OCI-LY1 (cell line): ENCODE results near the gene C6.

Experiments
- H2AFZ ChIP-seq: fragments of 200-600 bp; sonication (generic), shearing (Covaris generic); 2 replicates; pipeline ENCODE4 v1.6.0; 2014; ENCODE audit warnings: antibody characterized with exemption, mild to moderate bottlenecking, low read length
- H3F3A ChIP-seq: fragments of 200-600 bp; sonication (generic), shearing (Covaris generic); 2 replicates; pipeline ENCODE4 v1.6.0; 2014; ENCODE audit warnings: mild to moderate bottlenecking, antibody characterized with exemption, low read length, moderate library complexity; ENCODE audit not compliant: insufficient read depth
- H3K27ac ChIP-seq: fragments of 200-600 bp; sonication (generic); 2 replicates; pipeline ENCODE4 v1.5.1; 2014; ENCODE audit warnings: low read length, mixed run types, mild to moderate bottlenecking, low read depth; ENCODE audit not compliant: poor library complexity, severe bottlenecking
- H3K27me3 ChIP-seq: fragments of 200-600 bp; sonication (generic); 2 replicates; pipeline ENCODE4 v1.6.0; 2014; ENCODE audit warnings: antibody characterized with exemption, mild to moderate bottlenecking, low read length, moderate library complexity; ENCODE audit not compliant: insufficient read depth
- H3K36me3 ChIP-seq: fragments of 200-600 bp; sonication (generic); 2 replicates; pipeline ENCODE4 v1.6.1; 2014; ENCODE audit warnings: mild to moderate bottlenecking, antibody characterized with exemption, low read length, moderate library complexity, mixed read lengths; ENCODE audit not compliant: insufficient read depth
- H3K4me1 ChIP-seq: fragments of 200-600 bp; sonication (generic); 2 replicates; pipeline ENCODE4 v1.5.1; 2014; ENCODE audit warnings: mild to moderate bottlenecking, low read length, moderate library complexity; ENCODE audit not compliant: insufficient read depth, severe bottlenecking
- H3K4me2 ChIP-seq: fragments of 200-600 bp; sonication (generic), shearing (Covaris generic); 2 replicates; pipeline ENCODE4 v1.6.1; 2014; ENCODE audit warnings: low read length
- H3K4me3 ChIP-seq: fragments of 200-600 bp; sonication (generic); 2 replicates; pipeline ENCODE4 v1.5.1; 2014; ENCODE audit warnings: low read length, low read depth, mild to moderate bottlenecking, mixed read lengths; ENCODE audit not compliant: poor library complexity, severe bottlenecking
- H3K79me2 ChIP-seq: fragments of 200-600 bp; shearing (Covaris generic); 2 replicates; pipeline ENCODE4 v1.6.1; 2016; ENCODE audit warnings: mixed run types, low read length, mixed read lengths; ENCODE audit not compliant: insufficient read depth
- H3K9ac ChIP-seq: fragments of 200-600 bp; sonication (generic), shearing (Covaris generic); 2 replicates; pipeline ENCODE4 v1.6.1; 2014; ENCODE audit warnings: mild to moderate bottlenecking, low read length, mixed read lengths
- H3K9me2 ChIP-seq: fragments of 200-600 bp; sonication (generic), shearing (Covaris generic); 2 replicates; pipeline ENCODE4 v1.6.1; 2014; ENCODE audit warnings: low read depth, mild to moderate bottlenecking, low read length, mixed read lengths
- H3K9me3 ChIP-seq: fragments of 200-600 bp; shearing (Covaris generic); 2 replicates; pipeline ENCODE4 v1.6.1; 2014; ENCODE audit warnings: low read length, mixed read lengths
- H4K20me1 ChIP-seq: fragments of 200-600 bp; sonication (generic), shearing (Covaris generic); 2 replicates; pipeline ENCODE4 v1.6.0; 2016; ENCODE audit warnings: mild to moderate bottlenecking, low read length; ENCODE audit not compliant: insufficient read depth
- CTCF ChIP-seq: fragments of 200-600 bp; sonication (generic), shearing (Covaris generic); IDR thresholded peaks from 2 replicates; pipeline ENCODE4 v1.5.1; 2017; ENCODE audit warnings: mild to moderate bottlenecking, antibody characterized with exemption, low read length, moderate library complexity, mixed read lengths
- EZH2 ChIP-seq: fragments of 200-600 bp; sonication (generic), shearing (Covaris generic); IDR thresholded peaks from 2 replicates; pipeline ENCODE4 v1.8.0; 2017; ENCODE audit warnings: borderline replicate concordance, mixed run types, mild to moderate bottlenecking, antibody characterized with exemption, low read length, moderate library complexity, mixed read lengths

Gene C6

DNA sequence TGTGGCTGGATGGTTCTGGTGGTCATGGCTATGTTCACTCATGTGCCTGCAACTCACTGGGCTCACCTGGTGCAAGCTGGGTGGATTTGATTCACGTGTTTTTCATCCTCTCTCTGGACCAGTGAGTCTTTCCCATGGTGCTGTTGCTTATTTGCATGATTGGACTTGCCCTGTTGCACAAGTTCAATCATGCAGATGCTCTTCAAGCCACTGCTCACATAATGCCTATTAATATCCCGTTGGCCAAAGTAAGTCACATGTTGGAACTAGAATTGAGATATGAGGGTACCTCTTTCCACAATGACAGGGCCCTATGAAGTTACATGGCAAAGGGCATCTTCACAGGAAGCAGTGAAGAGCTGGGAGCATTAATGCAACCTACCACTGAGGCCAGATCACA, 115.7 kb downstream of the C6 start:
- Histone ChIP-seq H3K4me2 (no peak overlapping the region), H4K20me1 (no peaks in the 10 kb centered on the region), H3K4me3 (no peak overlapping the region)

GRCh38 chr5:41095324-41096101, 117.8 kb downstream of the C6 start:
- Histone ChIP-seq H3K4me3 (no peak overlapping the region), H3K9me3 (no peaks in the 10 kb centered on the region), H3K9me2 (no peaks in the 10 kb centered on the region), H4K20me1 (no peaks in the 10 kb centered on the region), H3K9ac (no peak overlapping the region), H3K79me2 (no peaks in the 10 kb centered on the region), H3F3A (no peaks in the 10 kb centered on the region), H3K36me3 (no peaks in the 10 kb centered on the region), H3K4me2 (no peak overlapping the region), H3K27me3 (no peaks in the 10 kb centered on the region), H3K4me1 (no peaks in the 10 kb centered on the region), H2AFZ (no peak overlapping the region), H3K27ac (no peak overlapping the region)
- TF ChIP-seq EZH2 (no peak), CTCF (no peak)

More for the DNA sequence above, 115.7 kb downstream of the C6 start:
- H3K27ac ChIP-seq: no peak overlapping the region
- H3K36me3 ChIP-seq: no peaks in the 10 kb centered on the region
- H3K9me3 ChIP-seq: no peaks in the 10 kb centered on the region
- no peaks in the 10 kb centered on the region for H3K4me1 ChIP-seq
- H3K9me2 ChIP-seq: no peaks in the 10 kb centered on the region
- no peaks in the 10 kb centered on the region for H3F3A ChIP-seq
- H3K27me3 ChIP-seq: no peaks in the 10 kb centered on the region
- TF ChIP-seq EZH2 (no peak), CTCF (no peak)
- H3K79me2 ChIP-seq: no peaks in the 10 kb centered on the region
- no peak overlapping the region for H3K9ac ChIP-seq
- no peak overlapping the region for H2AFZ ChIP-seq

DNA sequence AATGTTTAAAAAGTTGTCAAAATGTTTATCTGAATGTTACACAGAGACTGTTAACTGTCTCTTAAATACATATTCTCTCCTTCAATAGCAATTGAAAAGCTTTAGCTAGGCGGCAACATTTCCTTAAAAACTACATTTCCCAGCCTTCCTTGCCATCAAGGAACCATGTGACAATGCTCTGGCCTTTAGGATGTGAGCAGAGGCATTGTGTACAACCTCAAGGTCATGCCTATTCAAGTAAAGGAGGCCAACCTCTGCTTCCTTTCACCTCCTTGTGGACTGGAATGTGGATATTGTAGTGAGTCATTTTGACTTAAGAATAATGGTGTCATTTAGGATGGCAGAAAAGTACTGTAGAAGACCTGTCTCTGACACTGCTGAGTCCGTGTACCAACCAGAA, 118.5 kb downstream of the C6 start:
- no peaks in the 10 kb centered on the region for H3K79me2 ChIP-seq
- no peak overlapping the region for H3K4me3 ChIP-seq
- no peaks in the 10 kb centered on the region for H3K9me2 ChIP-seq
- H3K36me3 ChIP-seq: no peaks in the 10 kb centered on the region
- no peak overlapping the region for H3K9ac ChIP-seq
- no peak overlapping the region for H3K4me2 ChIP-seq
- H3F3A ChIP-seq: no peaks in the 10 kb centered on the region
- no peaks in the 10 kb centered on the region for H3K27me3 ChIP-seq
- H2AFZ ChIP-seq: no peak overlapping the region
- H3K9me3 ChIP-seq: no peaks in the 10 kb centered on the region
- no peaks in the 10 kb centered on the region for H4K20me1 ChIP-seq
- H3K27ac ChIP-seq: no peak overlapping the region
- no peak for TF ChIP-seq CTCF
- no peak for TF ChIP-seq EZH2
- H3K4me1 ChIP-seq: no peaks in the 10 kb centered on the region
